ENCODE results near the gene CDC5L.
A peak's percentile ranks its signal among the peaks of the same experiment; 100 is the strongest.
"Not testable (repeated sequence)": the region's sequence is repeated elsewhere in the genome, so short reads cannot be mapped to it uniquely, and the experiment has no call there.

The CDC5L gene

GRCh38 chr6:44415449-44415848 lies 27.9 kb downstream of the CDC5L start:
- DNase-seq (ENCODE audit: low read depth), result no peak

GRCh38 chr6:44415873-44416502 lies 28.5 kb downstream of the CDC5L start:
- DNase-seq (ENCODE audit: low read depth), result no peak

- DNase-seq (ENCODE audit: low read depth), result no peak
These were observed 35.0 kb downstream of the CDC5L start for GRCh38 chr6:44422531-44422930.

- DNase-seq (ENCODE audit: low read depth), result no peak
These were observed 35.8 kb downstream of the CDC5L start for GRCh38 chr6:44423306-44423705.

- no peak for DNase-seq (ENCODE audit: low read depth)
These were observed 38.4 kb downstream of the CDC5L start for GRCh38 chr6:44425951-44426350.

- peak; percentile 38 for DNase-seq (ENCODE audit: low read depth)
These were observed 41.2 kb downstream of the CDC5L start for GRCh38 chr6:44428682-44429081.

GRCh38 chr6:44430326-44430725 lies 42.8 kb downstream of the CDC5L start:
- DNase-seq (ENCODE audit: low read depth), result peak; percentile 38

GRCh38 chr6:44431118-44431725 lies 43.7 kb downstream of the CDC5L start:
- peak; percentile 57 for DNase-seq (ENCODE audit: low read depth)

- no peak for DNase-seq (ENCODE audit: low read depth)
These were observed 44.7 kb downstream of the CDC5L start for GRCh38 chr6:44432227-44432626.

GRCh38 chr6:44432726-44433125 lies 45.2 kb downstream of the CDC5L start:
- DNase-seq (ENCODE audit: low read depth), result no peak

- no peak for DNase-seq (ENCODE audit: low read depth)
These were observed 48.0 kb downstream of the CDC5L start for GRCh38 chr6:44435500-44435899.

GRCh38 chr6:44438827-44439226 lies 51.3 kb downstream of the CDC5L start:
- no peak for DNase-seq (ENCODE audit: low read depth)

- DNase-seq (ENCODE audit: low read depth), result peak; percentile 72
These were observed 52.0 kb downstream of the CDC5L start for GRCh38 chr6:44439270-44440045.

GRCh38 chr6:44441091-44441855 lies 53.8 kb downstream of the CDC5L start:
- no peak for DNase-seq (ENCODE audit: low read depth)

GRCh38 chr6:44442236-44442635 lies 54.7 kb downstream of the CDC5L start:
- no peak for DNase-seq (ENCODE audit: low read depth)

- DNase-seq (ENCODE audit: low read depth), result no peak
These were observed 55.4 kb downstream of the CDC5L start for GRCh38 chr6:44442833-44443444.

- DNase-seq (ENCODE audit: low read depth), result no peak
These were observed 57.3 kb downstream of the CDC5L start for GRCh38 chr6:44444853-44445252.

GRCh38 chr6:44446626-44447300 lies 59.3 kb downstream of the CDC5L start:
- peak; percentile 85 for DNase-seq (ENCODE audit: low read depth)

- not testable (repeated sequence) for DNase-seq (ENCODE audit: low read depth)
These were observed 61.7 kb downstream of the CDC5L start for GRCh38 chr6:44449181-44449580.

- DNase-seq (ENCODE audit: low read depth), result no peak
These were observed 64.5 kb downstream of the CDC5L start for GRCh38 chr6:44451803-44452695.
